HEK293 (cell line): ENCODE results near the gene GUCA1A.

Source experiments
- CTCF ChIA-PET: fragments of 350-600 bp; formaldehyde crosslinking; extraction: SDS; loops from one replicate; lab custom pipeline; 2021; ENCODE audit warnings: antibody characterized with exemption; lab: Yijun Ruan, JAX
- POLR2A ChIA-PET: fragments of 300-600 bp; formaldehyde crosslinking; extraction: SDS; loops from one replicate; lab custom pipeline; 2020; ENCODE audit warnings: antibody characterized with exemption, inconsistent platforms; lab: Yijun Ruan, JAX
- H3K27ac ChIP-seq: fragments of 200-500 bp; sonication (Bioruptor generic); 2 replicates; pipeline ENCODE4 v1.5.1; 2014; ENCODE audit warnings: low read depth, low read length, control low read depth, inconsistent platforms; ENCODE audit errors: extremely low read depth
- H3K36me3 ChIP-seq, 2 experiments: fragments of 200-500 bp in 1 of 2; sonication (Bioruptor generic) in 1 of 2; 1 replicate in 1 of 2; 2 replicates in 1 of 2; pipeline ENCODE4 v1.5.1; 2014 to 2017; ENCODE audit warnings: inconsistent platforms in 2 of 2, low read length in 2 of 2; ENCODE audit not compliant: control insufficient read depth in 2 of 2, insufficient read depth in 1 of 2
- H3K4me1 ChIP-seq: fragments of 200-500 bp; sonication (Bioruptor generic); 2 replicates; pipeline ENCODE4 v1.5.1; 2014; ENCODE audit warnings: mild to moderate bottlenecking, low read length, inconsistent platforms; ENCODE audit not compliant: control insufficient read depth, insufficient read depth
- H3K4me3 ChIP-seq: 2 replicates; pipeline ENCODE4 v1.5.1; 2011; ENCODE audit warnings: low read depth, mild to moderate bottlenecking, control low read depth, low read length, moderate library complexity
- H3K9me3 ChIP-seq: fragments of 200-500 bp; sonication (Bioruptor generic); 2 replicates; pipeline ENCODE4 v1.5.1; 2014; ENCODE audit warnings: low read depth, low read length, inconsistent platforms; ENCODE audit not compliant: control insufficient read depth, insufficient read depth
- GLI2 ChIP-seq: fragments of 450-650 bp; formaldehyde crosslinking; IDR thresholded peaks from 2 replicates; pipeline ENCODE4; 2017; ENCODE audit warnings: missing biosample characterization, missing genetic modification characterization, low read depth, borderline replicate concordance
- HOXA7 ChIP-seq: sonication (generic); formaldehyde crosslinking; IDR thresholded peaks from 2 replicates; pipeline ENCODE4 v1.8.1; 2022; ENCODE audit warnings: missing genetic modification reagents, borderline replicate concordance
- IKZF3 ChIP-seq: fragments of 450-650 bp; IDR thresholded peaks from 2 replicates; pipeline ENCODE4 v1.5.0; 2018; ENCODE audit warnings: missing biosample characterization, mild to moderate bottlenecking, missing genetic modification characterization, moderate library complexity
- KLF9 ChIP-seq: fragments of 450-650 bp; formaldehyde crosslinking; IDR thresholded peaks from 2 replicates; pipeline ENCODE4 v1.5.1; 2016; ENCODE audit warnings: missing biosample characterization, missing genetic modification characterization, low read depth
- OSR2 ChIP-seq: fragments of 450-650 bp; formaldehyde crosslinking; IDR thresholded peaks from 2 replicates; pipeline ENCODE4 v1.5.1; 2016; ENCODE audit warnings: missing biosample characterization, missing genetic modification characterization
- REST ChIP-seq: fragments of 450-650 bp; formaldehyde crosslinking; IDR thresholded peaks from 2 replicates; pipeline ENCODE4 v1.5.1; 2016; ENCODE audit warnings: missing biosample characterization, missing genetic modification characterization
- SETDB1 ChIP-seq: IDR thresholded peaks from one replicate; pipeline ENCODE4 v1.6.1; 2017; ENCODE audit warnings: mild to moderate bottlenecking, low read length, moderate library complexity, mixed read lengths; ENCODE audit not compliant: insufficient read length
- WT1 ChIP-seq: fragments of 450-650 bp; formaldehyde crosslinking; IDR thresholded peaks from 2 replicates; pipeline ENCODE4 v1.5.1; 2016; ENCODE audit warnings: missing biosample characterization, missing genetic modification characterization
- ZBTB10 ChIP-seq: fragments of 450-650 bp; formaldehyde crosslinking; IDR thresholded peaks from 2 replicates; pipeline ENCODE4 v1.5.1; 2016; ENCODE audit warnings: missing biosample characterization, missing genetic modification characterization
- ZEB2 ChIP-seq: fragments of 450-650 bp; formaldehyde crosslinking; IDR thresholded peaks from 2 replicates; pipeline ENCODE4 v1.5.1; 2016; ENCODE audit warnings: missing biosample characterization, missing genetic modification characterization
- ZFHX2 ChIP-seq: fragments of 450-650 bp; formaldehyde crosslinking; conservative IDR thresholded peaks from 2 replicates; pipeline ENCODE4 v1.5.1; 2016; ENCODE audit warnings: missing biosample characterization, missing genetic modification characterization
- ZNF114 ChIP-seq: fragments of 450-650 bp; formaldehyde crosslinking; IDR thresholded peaks from 2 replicates; pipeline ENCODE4 v1.5.0; 2017; ENCODE audit warnings: missing biosample characterization, missing genetic modification characterization
- ZNF146 ChIP-seq: fragments of 450-650 bp; formaldehyde crosslinking; IDR thresholded peaks from 2 replicates; pipeline ENCODE4 v1.5.1; 2016; ENCODE audit warnings: missing biosample characterization, missing genetic modification characterization
- ZNF214 ChIP-seq: fragments of 450-650 bp; formaldehyde crosslinking; IDR thresholded peaks from 2 replicates; pipeline ENCODE4 v1.5.1; 2017; ENCODE audit warnings: missing biosample characterization, mild to moderate bottlenecking, missing genetic modification characterization, borderline replicate concordance
- ZNF266 ChIP-seq: fragments of 450-650 bp; formaldehyde crosslinking; IDR thresholded peaks from 2 replicates; pipeline ENCODE4 v1.5.1; 2016; ENCODE audit warnings: missing biosample characterization, missing genetic modification characterization, low read depth
- ZNF292 ChIP-seq: fragments of 450-650 bp; formaldehyde crosslinking; IDR thresholded peaks from 2 replicates; pipeline ENCODE4 v1.5.1; 2016; ENCODE audit warnings: low read depth, missing biosample characterization, missing genetic modification characterization, borderline replicate concordance
- ZNF350 ChIP-seq: fragments of 450-650 bp; formaldehyde crosslinking; IDR thresholded peaks from 2 replicates; pipeline ENCODE4 v1.5.0; 2017; ENCODE audit warnings: missing biosample characterization, mild to moderate bottlenecking, missing genetic modification characterization
- ZNF37A ChIP-seq: fragments of 450-650 bp; IDR thresholded peaks from 2 replicates; pipeline ENCODE4 v1.5.1; 2018; ENCODE audit warnings: missing biosample characterization, missing genetic modification characterization
- ZNF449 ChIP-seq: fragments of 450-650 bp; formaldehyde crosslinking; IDR thresholded peaks from 2 replicates; pipeline ENCODE4 v1.5.1; 2017; ENCODE audit warnings: missing biosample characterization, mild to moderate bottlenecking, missing genetic modification characterization, moderate library complexity
- ZNF548 ChIP-seq: fragments of 450-650 bp; formaldehyde crosslinking; IDR thresholded peaks from 2 replicates; pipeline ENCODE4 v1.5.1; 2016; ENCODE audit warnings: missing biosample characterization, missing genetic modification characterization
- ZNF558 ChIP-seq: fragments of 450-650 bp; formaldehyde crosslinking; IDR thresholded peaks from 2 replicates; pipeline ENCODE4 v1.5.1; 2016; ENCODE audit warnings: missing biosample characterization, missing genetic modification characterization
- ZNF560 ChIP-seq: fragments of 450-650 bp; formaldehyde crosslinking; IDR thresholded peaks from 2 replicates; pipeline ENCODE4 v1.5.1; 2017; ENCODE audit warnings: missing biosample characterization, missing genetic modification characterization, borderline replicate concordance
- ZNF571 ChIP-seq: fragments of 450-650 bp; formaldehyde crosslinking; IDR thresholded peaks from 2 replicates; pipeline ENCODE4 v1.5.0; 2017; ENCODE audit warnings: missing biosample characterization, missing genetic modification characterization
- ZNF629 ChIP-seq: fragments of 450-650 bp; formaldehyde crosslinking; IDR thresholded peaks from 2 replicates; pipeline ENCODE4 v1.5.1; 2017; ENCODE audit warnings: missing biosample characterization, missing genetic modification characterization
- ZNF692 ChIP-seq: fragments of 450-650 bp; formaldehyde crosslinking; IDR thresholded peaks from 2 replicates; pipeline ENCODE4 v1.5.1; 2016; ENCODE audit warnings: missing biosample characterization, missing genetic modification characterization
- ZNF830 ChIP-seq: fragments of 450-650 bp; IDR thresholded peaks from 2 replicates; pipeline ENCODE4 v1.5.0; 2018; ENCODE audit warnings: missing biosample characterization, missing genetic modification characterization, low read depth, mild to moderate bottlenecking, moderate library complexity
- ZNF837 ChIP-seq: fragments of 450-650 bp; formaldehyde crosslinking; IDR thresholded peaks from 2 replicates; pipeline ENCODE4 v1.5.1; 2016; ENCODE audit warnings: missing biosample characterization, missing genetic modification characterization
- ZSCAN23 ChIP-seq: fragments of 450-650 bp; formaldehyde crosslinking; IDR thresholded peaks from 2 replicates; pipeline ENCODE4 v1.5.1; 2016; ENCODE audit warnings: missing biosample characterization, missing genetic modification characterization
- ZSCAN4 ChIP-seq: fragments of 450-650 bp; formaldehyde crosslinking; IDR thresholded peaks from 2 replicates; pipeline ENCODE4 v1.5.1; 2017; ENCODE audit warnings: missing biosample characterization, missing genetic modification characterization

GUCA1A gene

GRCh38 chr6:42147138-42147562, 26.0 kb upstream of the GUCA1A start:
- Histone ChIP-seq H3K4me3 (no peak overlapping the region), H3K4me1 (peaks cover 6% of the 10 kb centered on the region), H3K27ac (no peak overlapping the region), H3K36me3 (no peaks in the 10 kb centered on the region), H3K9me3 (no peaks in the 10 kb centered on the region)
- CTCF ChIA-PET: interaction anchor here (0.6 to 1.4 kb wide), 5 partner anchors 20 to 757 kb away, joined by 3 to 4 read pairs (median 3); no protein-coding TSS in a partner anchor
- POLR2A ChIA-PET: interaction anchor here (0.8 to 1.0 kb wide), 2 partner anchors 99 to 365 kb away, joined by 3 read pairs; no protein-coding TSS in a partner anchor
- no peak for TF ChIP-seq ZNF266 (tag by site-specific recombination)
- TF ChIP-seq ZNF560: no peak
- peak; percentile 55 for TF ChIP-seq KLF9
- no peak for TF ChIP-seq ZNF114 (tag by site-specific recombination)
- no peak for TF ChIP-seq REST (tag by site-specific recombination)
- TF ChIP-seq ZNF292: no peak
- TF ChIP-seq ZNF837 (tag by site-specific recombination): no peak
- no peak for TF ChIP-seq ZNF214
- TF ChIP-seq ZSCAN4: no peak
- TF ChIP-seq ZBTB10 (tag by site-specific recombination): 0 out of 2 replicates have a peak, but pooled peaks have one; percentile 24
- no peak for TF ChIP-seq HOXA7 (CRISPR knock-in tag)
- no peak for TF ChIP-seq ZNF571 (tag by site-specific recombination)
- peak; percentile 71 for TF ChIP-seq IKZF3
- peak; percentile 68; the same call in 1 of the 2 replicates for TF ChIP-seq ZNF629 (tag by site-specific recombination)
- TF ChIP-seq ZEB2: peak; percentile 39; the same call in 1 of the 2 replicates
- TF ChIP-seq OSR2 (tag by site-specific recombination): peak; percentile 95
- TF ChIP-seq ZNF37A: no peak
- no peak for TF ChIP-seq GLI2 (tag by site-specific recombination)
- no peak for TF ChIP-seq ZNF548 (tag by site-specific recombination)
- peak; percentile 95 for TF ChIP-seq WT1
- TF ChIP-seq ZNF830 (tag by site-specific recombination): no peak
- TF ChIP-seq ZNF350 (tag by site-specific recombination): no peak
- TF ChIP-seq ZSCAN23: no peak
- no peak for TF ChIP-seq ZFHX2 (tag by site-specific recombination)
- no peak for TF ChIP-seq ZNF146
- TF ChIP-seq SETDB1: no peak
- no peak for TF ChIP-seq ZNF558 (tag by site-specific recombination)
- peak; percentile 58; the same call in 1 of the 2 replicates for TF ChIP-seq ZNF692 (tag by site-specific recombination)
- TF ChIP-seq ZNF449 (tag by site-specific recombination): peak; percentile 95
